Endodermal cell (in vitro differentiated cells): Measurements from ENCODE around the gene ERBB4. TPM values are rescaled to one million over a fixed set of nuclear protein-coding genes. Genes with fewer than 3 reads are reported as not detected.

Source experiments
- DNase-seq: peaks from one replicate; pipeline ENCODE4 v3.0.0-alpha.2; 2017
- H3K27ac ChIP-seq: 2 replicates; pipeline ENCODE4 v1.5.1; 2013; ENCODE audit warnings: mild to moderate bottlenecking, low read depth, low read length, moderate library complexity
- H3K27me3 ChIP-seq: 2 replicates; pipeline ENCODE4 v1.6.1; 2013; ENCODE audit warnings: mild to moderate bottlenecking, low read length, moderate library complexity; ENCODE audit not compliant: insufficient read depth, control insufficient read depth, poor library complexity, severe bottlenecking
- H3K36me3 ChIP-seq: 2 replicates; pipeline ENCODE4 v1.7.0; 2013; ENCODE audit warnings: mild to moderate bottlenecking, low read length, moderate library complexity; ENCODE audit not compliant: control insufficient read depth, insufficient read depth
- H3K4me1 ChIP-seq: one replicate; pipeline ENCODE4 v1.7.0; 2013; ENCODE audit warnings: low read length; ENCODE audit not compliant: control insufficient read depth, insufficient read depth
- H3K4me3 ChIP-seq: 2 replicates; pipeline ENCODE4 v1.5.1; 2013; ENCODE audit warnings: mild to moderate bottlenecking, low read length, moderate library complexity
- H3K9ac ChIP-seq: 2 replicates; pipeline ENCODE4 v1.6.1; 2013; ENCODE audit warnings: mild to moderate bottlenecking, low read length, moderate library complexity; ENCODE audit not compliant: poor library complexity, severe bottlenecking; ENCODE audit errors: extremely low read depth
- H3K9me3 ChIP-seq: 2 replicates; pipeline ENCODE4 v1.6.1; 2013; ENCODE audit warnings: mild to moderate bottlenecking, low read length, moderate library complexity; ENCODE audit not compliant: control insufficient read depth
- H3K27ac Mint-ChIP-seq: 2 replicates; pipeline ENCODE4 v1.8.0; 2020; ENCODE audit warnings: mixed read lengths
- H3K27me3 Mint-ChIP-seq: 2 replicates; pipeline ENCODE4 v1.8.0; 2021; ENCODE audit warnings: mild to moderate bottlenecking, mixed read lengths; ENCODE audit not compliant: insufficient read depth
- H3K36me3 Mint-ChIP-seq: 2 replicates; pipeline ENCODE4 v1.8.0; 2020; ENCODE audit warnings: low read depth, mixed read lengths
- H3K4me1 Mint-ChIP-seq: 2 replicates; pipeline ENCODE4 v1.8.0; 2020; ENCODE audit warnings: mixed read lengths
- H3K4me3 Mint-ChIP-seq: 2 replicates; pipeline ENCODE4 v1.8.0; 2020; ENCODE audit warnings: mild to moderate bottlenecking, moderate library complexity, mixed read lengths
- H3K9me3 Mint-ChIP-seq: 2 replicates; pipeline ENCODE4 v1.8.0; 2020; ENCODE audit warnings: mild to moderate bottlenecking, mixed read lengths
- WGBS, 2 experiments: methylation state at CpG; one replicate each; pipeline versions ENCODE4 v1.1.5 to v1.1.7; 2013; ENCODE audit warnings: missing lambda C conversion rate in 2 of 2, mixed read lengths in 1 of 2; ENCODE audit not compliant: insufficient coverage in 1 of 2, insufficient read length in 1 of 2; 5-methylcytosine and 5-hydroxymethylcytosine counted together
- total RNA-seq, 2 donors: library from RNA; stranded (reverse); fragmentation: NEBNext Ultra II Directional in 1 of 2; extraction: Animal tissue kit (Norgen Biotek cat#: 25700) in 1 of 2; gene quantifications; 2 replicates in 1 of 2; 3 replicates in 1 of 2; pipeline ENCODE4 v1.2.1, GENCODE V29; 2021
- TF ChIP-seq, protein P1 (sequence below): fragments of 200-600 bp; sonication (generic); conservative IDR thresholded peaks from 2 replicates; pipeline ENCODE4 v1.5.0; 2021; ENCODE audit warnings: antibody characterized with exemption, mild to moderate bottlenecking

Gene ERBB4
- total RNA-seq, 2 donors from 2014 or later, result 154 to 158 TPM

DNA sequence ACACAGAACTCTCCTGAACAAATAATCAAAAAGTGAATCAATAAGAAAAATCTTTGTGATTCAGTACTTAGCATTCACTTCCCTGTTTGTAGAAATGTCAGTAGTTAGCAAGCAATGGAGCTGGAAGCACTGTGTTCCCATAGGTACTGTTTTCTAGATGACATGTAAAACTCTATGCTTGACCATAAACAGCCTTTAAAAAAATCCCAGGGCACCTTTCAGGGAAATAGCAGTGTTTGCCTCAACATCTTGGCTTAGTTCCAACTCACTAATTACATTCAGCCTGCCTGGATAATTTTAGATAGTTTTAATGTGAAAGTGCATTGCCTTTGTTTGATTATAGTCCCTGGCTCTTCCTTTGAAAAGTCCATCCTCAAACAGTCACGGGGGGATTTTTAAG is 721.8 kb downstream of the ERBB4 start:
- Histone ChIP-seq H3K27me3 (no peaks in the 10 kb centered on the region), H3K4me3 (no peak overlapping the region), H3K4me1 (no peaks in the 10 kb centered on the region), H3K9me3 (peaks cover 4% of the 10 kb centered on the region), H3K27ac (no peak overlapping the region), H3K9ac (no peak overlapping the region), H3K36me3 (no peaks in the 10 kb centered on the region)
- TF ChIP-seq, protein P1, sequence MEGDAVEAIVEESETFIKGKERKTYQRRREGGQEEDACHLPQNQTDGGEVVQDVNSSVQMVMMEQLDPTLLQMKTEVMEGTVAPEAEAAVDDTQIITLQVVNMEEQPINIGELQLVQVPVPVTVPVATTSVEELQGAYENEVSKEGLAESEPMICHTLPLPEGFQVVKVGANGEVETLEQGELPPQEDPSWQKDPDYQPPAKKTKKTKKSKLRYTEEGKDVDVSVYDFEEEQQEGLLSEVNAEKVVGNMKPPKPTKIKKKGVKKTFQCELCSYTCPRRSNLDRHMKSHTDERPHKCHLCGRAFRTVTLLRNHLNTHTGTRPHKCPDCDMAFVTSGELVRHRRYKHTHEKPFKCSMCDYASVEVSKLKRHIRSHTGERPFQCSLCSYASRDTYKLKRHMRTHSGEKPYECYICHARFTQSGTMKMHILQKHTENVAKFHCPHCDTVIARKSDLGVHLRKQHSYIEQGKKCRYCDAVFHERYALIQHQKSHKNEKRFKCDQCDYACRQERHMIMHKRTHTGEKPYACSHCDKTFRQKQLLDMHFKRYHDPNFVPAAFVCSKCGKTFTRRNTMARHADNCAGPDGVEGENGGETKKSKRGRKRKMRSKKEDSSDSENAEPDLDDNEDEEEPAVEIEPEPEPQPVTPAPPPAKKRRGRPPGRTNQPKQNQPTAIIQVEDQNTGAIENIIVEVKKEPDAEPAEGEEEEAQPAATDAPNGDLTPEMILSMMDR, result no peak
- H3K27me3 Mint-ChIP-seq, result no peaks in the 10 kb centered on the region
- 94% methylated on average over 1 of the region's 1 CpG; no CpG with 5 or more reads in 1 of the 2 experiments for WGBS, 2 experiments
- H3K27ac Mint-ChIP-seq, result no peak overlapping the region
- DNase-seq, result no peak
- H3K36me3 Mint-ChIP-seq, result no peaks in the 10 kb centered on the region
- H3K4me1 Mint-ChIP-seq, result peaks cover 3% of the 10 kb centered on the region
- H3K9me3 Mint-ChIP-seq, result peaks cover 2% of the 10 kb centered on the region
- no peak overlapping the region for H3K4me3 Mint-ChIP-seq

DNA sequence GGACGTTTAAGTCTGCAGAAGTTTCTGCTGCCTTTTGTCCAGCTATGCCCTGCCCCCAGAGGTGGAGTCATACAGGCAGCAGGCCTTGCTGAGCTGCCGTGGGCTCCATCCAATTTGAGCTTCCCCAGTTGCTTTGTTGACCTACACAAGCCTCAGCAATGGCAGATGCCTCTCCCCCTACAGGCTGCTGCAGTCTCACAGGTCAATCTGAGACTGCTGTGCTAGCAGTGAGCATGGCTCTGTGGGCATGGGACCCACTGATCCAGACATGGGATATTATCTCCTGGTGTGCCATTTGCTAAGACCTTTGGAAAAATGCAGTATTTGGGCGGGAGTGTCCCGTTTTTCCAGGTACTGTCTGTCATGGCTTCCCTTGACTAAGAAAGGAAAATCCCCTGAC is 726.0 kb downstream of the ERBB4 start:
- Histone ChIP-seq H3K4me1 (no peaks in the 10 kb centered on the region), H3K4me3 (no peak overlapping the region), H3K9me3 (no peaks in the 10 kb centered on the region), H3K9ac (no peak overlapping the region), H3K36me3 (no peaks in the 10 kb centered on the region), H3K27ac (no peak overlapping the region), H3K27me3 (no peaks in the 10 kb centered on the region)
- H3K4me1 Mint-ChIP-seq, result no peaks in the 10 kb centered on the region
- no peak overlapping the region for H3K27ac Mint-ChIP-seq
- H3K27me3 Mint-ChIP-seq, result no peaks in the 10 kb centered on the region
- peak; percentile 65 for DNase-seq
- no peak overlapping the region for H3K4me3 Mint-ChIP-seq
- no peaks in the 10 kb centered on the region for H3K36me3 Mint-ChIP-seq
- H3K9me3 Mint-ChIP-seq, result no peaks in the 10 kb centered on the region
- TF ChIP-seq, protein P1, result peak; percentile 42
- WGBS, 2 experiments, result 84 to 100% methylated on average over 2 to 4 of the region's 4 CpGs

DNA sequence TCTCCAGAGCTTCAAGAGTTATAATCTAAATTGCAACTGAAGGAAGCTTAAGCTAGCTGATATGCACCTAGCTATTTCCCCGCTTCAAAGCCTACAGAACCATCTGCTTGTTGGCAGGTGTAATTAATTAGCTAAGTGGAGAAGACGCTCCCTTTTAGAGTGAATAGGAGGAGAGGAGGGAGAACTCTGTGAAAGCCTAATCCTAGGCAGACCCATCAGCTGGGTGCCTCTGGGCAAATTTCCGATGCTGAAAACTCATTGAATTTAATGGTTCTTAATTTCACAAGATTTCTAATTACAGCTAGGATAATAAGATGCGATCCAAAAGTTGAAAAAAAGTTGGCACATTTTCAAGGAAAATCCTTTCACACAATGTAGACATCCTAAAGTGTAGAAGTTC is 735.9 kb downstream of the ERBB4 start:
- H3K4me3 Mint-ChIP-seq, result no peak overlapping the region
- H3K4me3 ChIP-seq, result no peak overlapping the region
- WGBS, 2 experiments, result 92 to 95% methylated on average over 2 to 4 of the region's 4 CpGs
- no peaks in the 10 kb centered on the region for H3K4me1 ChIP-seq
- no peak overlapping the region for H3K27ac Mint-ChIP-seq
- TF ChIP-seq, protein P1, result no peak
- H3K9ac ChIP-seq, result no peak overlapping the region
- H3K27me3 ChIP-seq, result no peaks in the 10 kb centered on the region
- no peak overlapping the region for H3K27ac ChIP-seq
- DNase-seq, result no peak
- H3K36me3 Mint-ChIP-seq, result no peaks in the 10 kb centered on the region
- H3K27me3 Mint-ChIP-seq, result no peaks in the 10 kb centered on the region
- H3K9me3 Mint-ChIP-seq, result no peaks in the 10 kb centered on the region
- H3K36me3 ChIP-seq, result no peaks in the 10 kb centered on the region
- no peaks in the 10 kb centered on the region for H3K9me3 ChIP-seq
- H3K4me1 Mint-ChIP-seq, result no peaks in the 10 kb centered on the region
